ENCODE data around the gene MCMBP. TPM values are rescaled to one million over a fixed set of nuclear protein-coding genes. Genes with fewer than 3 reads are reported as not detected.

Gene MCMBP
- total and polyA plus RNA-seq, 2 donors (not counting 3 experiments of a cell fraction or from before 2014, with no cell fraction given), result 44.8 to 62.5 TPM

DNA sequence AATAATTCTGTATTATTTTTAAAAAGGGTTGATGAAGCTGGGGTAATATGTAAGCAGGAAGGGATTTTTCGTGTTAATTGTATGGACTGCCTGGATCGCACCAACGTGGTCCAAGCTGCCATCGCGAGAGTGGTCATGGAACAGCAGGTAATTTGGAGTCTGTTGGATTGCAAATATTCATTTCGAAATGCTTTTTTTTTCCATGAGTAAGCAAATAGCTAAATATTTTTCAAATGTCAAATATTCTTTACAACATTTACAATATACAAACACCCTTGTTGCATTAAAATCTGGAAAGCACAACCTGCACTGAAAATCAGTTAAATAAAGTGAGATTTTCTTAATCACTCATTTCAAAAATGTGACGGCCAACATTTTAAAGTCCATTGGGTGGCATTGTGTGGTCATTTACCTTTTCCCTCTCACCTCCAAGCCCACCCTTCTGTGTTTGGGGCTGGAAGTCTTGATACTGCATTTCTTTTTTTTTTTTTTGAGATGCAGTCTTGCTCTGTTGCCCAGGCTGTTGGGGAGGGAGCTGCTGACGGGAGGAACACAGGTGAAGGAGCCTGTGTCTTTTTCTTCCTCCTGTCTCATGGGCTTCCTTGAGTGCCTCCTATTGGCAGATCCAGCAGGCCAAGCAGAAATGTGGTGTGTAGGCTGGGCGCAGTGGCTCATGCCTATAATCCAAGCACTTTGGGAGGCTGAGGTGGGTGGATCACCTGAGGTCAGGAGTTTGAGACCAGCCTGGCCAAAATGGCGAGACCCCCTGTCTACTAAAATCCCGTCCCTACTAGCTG, 66.1 kb downstream of the MCMBP start:
- H3K79me2 ChIP-seq (ENCODE audit: control insufficient read depth, insufficient read depth, low read length), result no peaks in the 10 kb centered on the region
- peak overlapping the region; percentile 76 for H3K4me2 ChIP-seq (ENCODE audit: insufficient read depth, low read length)
- H3K9me3 ChIP-seq (replicated peaks; ENCODE audit: control insufficient read depth, insufficient read depth, low read length), result no peaks in the 10 kb centered on the region
- FAIRE-seq, result no peak
- H3K4me3 ChIP-seq (replicated peaks in 1 of 3; ENCODE audit: insufficient read depth in 1 of 3, low read depth in 1 of 3, low read length in 3 of 3), result no peak overlapping the region
- no peak overlapping the region for H2AFZ ChIP-seq (ENCODE audit: low read depth, low read length)
- POLR2A ChIA-PET, result no interaction called here
- intact Hi-C loops (cut with micrococcal nuclease) (no loop called here), dilution Hi-C loops (cut with MboI; ENCODE audit: extremely low pct_ligation_motif_present, low sequenced_read_pairs) (no loop called here)
- BruUV-seq (replicated peaks), result no TSS peak
- no peaks in the 10 kb centered on the region for H3K27me3 ChIP-seq (ENCODE audit: control insufficient read depth in 2 of 2, insufficient read depth in 2 of 2, low read length in 2 of 2)
- H3K27ac ChIP-seq (ENCODE audit: insufficient read depth, low read depth, low read length), result no peak overlapping the region
- no peak for TF ChIP-seq EZH2 (IDR thresholded peaks at IDR 0.05; ENCODE audit: borderline replicate concordance, low read depth, low read length, severe bottlenecking)
- TF ChIP-seq CTCF (IDR thresholded peaks at IDR 0.05; ENCODE audit: extremely low read depth in 1 of 2, insufficient read depth in 1 of 2, low read depth in 1 of 2, low read length in 2 of 2), result no peak
- no peak for TF ChIP-seq GATA2 (IDR thresholded peaks at IDR 0.05; ENCODE audit: insufficient read depth, insufficient read length, low read depth, low read length)
- TF ChIP-seq FOS (IDR thresholded peaks at IDR 0.05; ENCODE audit: borderline replicate concordance, insufficient read depth, low read length), result no peak
- no peak for TF ChIP-seq POLR2A (IDR thresholded peaks at IDR 0.05; ENCODE audit: low read depth, low read length)
- TF ChIP-seq MYC (IDR thresholded peaks at IDR 0.05; ENCODE audit: low read depth, low read length), result no peak
- TF ChIP-seq, protein P1, sequence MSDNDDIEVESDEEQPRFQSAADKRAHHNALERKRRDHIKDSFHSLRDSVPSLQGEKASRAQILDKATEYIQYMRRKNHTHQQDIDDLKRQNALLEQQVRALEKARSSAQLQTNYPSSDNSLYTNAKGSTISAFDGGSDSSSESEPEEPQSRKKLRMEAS (IDR thresholded peaks at IDR 0.05; ENCODE audit: insufficient read depth, insufficient read length), result no peak
- no peak for TF ChIP-seq POLR2AphosphoS5 (IDR thresholded peaks at IDR 0.05; ENCODE audit: insufficient read depth, low read depth, low read length)
- no peak for TF ChIP-seq JUN (IDR thresholded peaks at IDR 0.05; ENCODE audit: borderline replicate concordance, insufficient read depth, insufficient read length, low read depth)
- H4K20me1 ChIP-seq (replicated peaks; ENCODE audit: control insufficient read depth, extremely low read depth, insufficient read depth, low read length), result no peaks in the 10 kb centered on the region
- H3K9me1 ChIP-seq (replicated peaks; ENCODE audit: control insufficient read depth, extremely low read depth, insufficient read depth, low read length), result no peaks in the 10 kb centered on the region
- peaks cover 12% of the 10 kb centered on the region for H3K4me1 ChIP-seq (ENCODE audit: control insufficient read depth, extremely low read depth, insufficient read depth, low read length)
- no peak for DNase-seq (ENCODE audit: low read depth, low spot score)
- no peaks in the 10 kb centered on the region for H3K36me3 ChIP-seq (ENCODE audit: control insufficient read depth in 2 of 2, extremely low read depth in 1 of 2, insufficient read depth in 2 of 2, low read length in 2 of 2)
- no peak overlapping the region for H3K9ac ChIP-seq (replicated peaks; ENCODE audit: extremely low read depth, insufficient read depth, low read length)
- CTCF ChIA-PET, result interaction anchor here (1.2 to 3.7 kb wide), 2 partner anchors 36 to 56 kb away, joined by 3 to 20 read pairs; no protein-coding TSS in a partner anchor

All from endothelial cell of umbilical vein (primary cell).